G401 (cell line): ENCODE measurements around the gene TTC38. TPM values are rescaled to one million over a fixed set of nuclear protein-coding genes. Genes with fewer than 3 reads are reported as not detected.

Experiments used
- DNase-seq: peaks from one replicate; pipeline ENCODE4 v3.0.0-alpha.2; 2015; ENCODE audit warnings: low spot score
- in situ Hi-C: cut with HindIII; loops from 2 replicates; pipeline ENCODE4 v1.10.0; 2016; ENCODE audit warnings: low sequenced_read_pairs, mixed read lengths
- total RNA-seq: library from RNA; depleted of rRNA; stranded (reverse); fragments of >200 nt; shearing (Covaris generic); gene quantifications from 2 replicates; pipeline ENCODE4 v1.2.3, GENCODE V29; 2014; rRNA removed

The TTC38 gene
- 28.2 and 37.7 TPM in 2 replicates for total RNA-seq

- DNase-seq, result peak; percentile 59
- in situ Hi-C loops, result no loop called here
These were observed at the start of gene TTC38 for GRCh38 chr22:46267431-46268279. TSS of gene TTC38 (plus strand) at chr22:46268008. CDS start at chr22:46268040, 32 bp downstream.

GRCh38 chr22:46219636-46220035 is 48.2 kb upstream of the TTC38 start:
- in situ Hi-C loops, result no loop called here
- DNase-seq, result no peak

GRCh38 chr22:46220921-46221320 is 46.9 kb upstream of the TTC38 start:
- in situ Hi-C loops, result no loop called here
- no peak for DNase-seq

- in situ Hi-C loops, result no loop called here
- DNase-seq, result no peak
These were observed 43.5 kb upstream of the TTC38 start for GRCh38 chr22:46224044-46224897.

- no peak for DNase-seq
- in situ Hi-C loops, result no loop called here
These were observed 42.9 kb upstream of the TTC38 start for GRCh38 chr22:46224898-46225290.

- no peak for DNase-seq
- in situ Hi-C loops, result no loop called here
These were observed 42.2 kb upstream of the TTC38 start for GRCh38 chr22:46225631-46226030.

- DNase-seq, result no peak
- in situ Hi-C loops, result no loop called here
These were observed 41.2 kb upstream of the TTC38 start for GRCh38 chr22:46226577-46226976.

GRCh38 chr22:46229701-46230100 is 38.1 kb upstream of the TTC38 start:
- no peak for DNase-seq
- in situ Hi-C loops, result no loop called here

GRCh38 chr22:46230262-46230901 is 37.4 kb upstream of the TTC38 start:
- DNase-seq, result peak; percentile 54
- in situ Hi-C loops, result no loop called here

- in situ Hi-C loops, result no loop called here
- DNase-seq, result peak; percentile 80
These were observed 34.6 kb upstream of the TTC38 start for GRCh38 chr22:46233231-46233630.

GRCh38 chr22:46234969-46235368 is 32.8 kb upstream of the TTC38 start:
- in situ Hi-C loops, result no loop called here
- DNase-seq, result no peak

GRCh38 chr22:46237453-46238124 is 30.2 kb upstream of the TTC38 start:
- in situ Hi-C loops, result no loop called here
- no peak for DNase-seq

GRCh38 chr22:46238541-46238940 is 29.3 kb upstream of the TTC38 start:
- no peak for DNase-seq
- in situ Hi-C loops, result no loop called here

- DNase-seq, result no peak
- in situ Hi-C loops, result no loop called here
These were observed 28.4 kb upstream of the TTC38 start for GRCh38 chr22:46239261-46240048.

GRCh38 chr22:46240073-46240472 is 27.7 kb upstream of the TTC38 start:
- no peak for DNase-seq
- in situ Hi-C loops, result no loop called here

GRCh38 chr22:46240506-46240905 is 27.3 kb upstream of the TTC38 start:
- in situ Hi-C loops, result no loop called here
- no peak for DNase-seq

- DNase-seq, result no peak
- in situ Hi-C loops, result no loop called here
These were observed 26.9 kb upstream of the TTC38 start for GRCh38 chr22:46240907-46241306.

GRCh38 chr22:46241396-46242007 is 26.3 kb upstream of the TTC38 start:
- in situ Hi-C loops, result no loop called here
- DNase-seq, result peak; percentile 48
